GM21529 (cell line): ENCODE measurements around the gene CIB4.

Experiments used
- ATAC-seq: cut with Tn5 transposase; IDR thresholded peaks from one replicate; pipeline ENCODE4 v1.9.1; 2021; ENCODE audit not compliant: unreplicated experiment

CIB4 gene

GRCh38 chr2:26556309-26557243 lies 84.6 kb downstream of the CIB4 start:
- no peak for ATAC-seq

DNA sequence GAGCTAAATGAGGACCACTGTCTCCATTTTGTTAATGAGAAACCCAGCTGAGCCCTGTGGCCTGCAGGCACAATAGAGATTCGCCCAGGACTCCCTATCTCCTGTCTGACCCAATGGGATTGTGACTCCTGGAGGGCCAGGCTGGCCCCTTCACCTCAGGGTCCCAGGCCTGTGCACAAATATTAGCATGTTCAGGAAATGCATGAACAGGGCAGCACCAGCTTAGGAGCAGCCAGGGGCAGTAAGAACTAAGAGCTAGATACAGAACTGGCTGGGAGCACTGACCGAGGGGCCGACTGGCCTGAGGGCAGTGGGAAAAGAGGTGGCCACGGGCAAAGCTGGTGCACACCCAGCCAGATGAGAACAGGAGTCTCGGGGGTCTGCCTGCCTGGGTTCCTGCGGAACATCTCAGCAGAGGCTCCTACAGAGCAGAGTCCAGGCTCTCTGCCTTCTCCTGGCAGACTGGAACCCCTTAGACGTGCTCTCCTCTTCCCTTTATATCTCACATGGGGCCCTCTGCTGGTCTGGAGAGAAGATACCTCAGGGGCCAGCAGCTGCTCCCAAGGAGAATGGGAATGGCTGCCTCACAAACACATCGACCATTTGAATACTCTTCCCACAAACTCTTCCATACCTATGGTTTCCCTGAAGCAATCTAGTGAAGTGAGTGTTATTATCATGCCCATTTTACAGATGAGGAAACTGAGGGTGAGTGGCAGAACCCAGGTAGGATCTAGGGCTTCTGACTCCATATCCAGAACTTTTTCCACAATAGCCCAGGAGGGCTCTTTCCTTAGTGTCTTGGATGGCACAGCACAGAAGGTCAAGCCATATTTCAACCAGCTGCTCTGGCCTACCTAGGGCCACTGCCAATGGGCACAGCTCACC lies 85.7 kb downstream of the CIB4 start:
- no peak for ATAC-seq

DNA sequence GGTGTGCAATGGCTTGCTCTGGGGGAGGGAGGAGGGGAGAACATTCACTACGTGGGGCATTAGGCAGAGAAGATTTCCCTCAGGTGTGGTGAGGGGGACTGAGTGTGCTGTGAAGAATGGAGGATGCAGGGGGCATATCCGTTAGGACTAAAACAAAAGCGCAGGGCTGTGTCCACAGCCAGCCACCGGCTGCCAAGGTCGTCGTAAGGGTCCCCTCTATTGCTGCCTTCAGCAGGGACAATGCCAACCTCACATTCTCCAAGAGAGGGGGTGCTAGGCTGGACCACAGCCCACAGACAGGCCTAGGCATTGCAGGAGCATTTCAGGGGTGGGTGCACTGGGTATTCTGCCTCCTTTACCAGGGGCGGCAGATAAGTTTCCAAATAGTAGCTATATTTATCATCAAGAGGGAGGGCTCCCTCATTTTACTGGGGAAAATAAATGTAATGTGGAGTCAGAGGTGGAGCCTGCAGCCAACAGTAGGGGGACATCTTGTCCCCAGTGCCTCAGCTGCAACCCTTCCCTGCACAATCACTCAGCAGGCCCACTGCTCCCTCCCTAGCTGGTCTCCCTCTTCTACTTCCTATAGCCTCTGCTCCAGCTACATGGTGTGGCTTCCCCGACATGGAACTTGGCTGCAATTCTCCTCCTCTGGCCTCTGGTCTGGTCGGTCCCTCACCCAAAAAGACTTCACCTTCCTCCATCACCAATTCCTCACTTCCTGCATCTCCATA lies 88.4 kb downstream of the CIB4 start:
- no peak for ATAC-seq

- ATAC-seq: no peak
Measured at GRCh38 chr2:26550276-26551015, 90.7 kb downstream of the CIB4 start.

DNA sequence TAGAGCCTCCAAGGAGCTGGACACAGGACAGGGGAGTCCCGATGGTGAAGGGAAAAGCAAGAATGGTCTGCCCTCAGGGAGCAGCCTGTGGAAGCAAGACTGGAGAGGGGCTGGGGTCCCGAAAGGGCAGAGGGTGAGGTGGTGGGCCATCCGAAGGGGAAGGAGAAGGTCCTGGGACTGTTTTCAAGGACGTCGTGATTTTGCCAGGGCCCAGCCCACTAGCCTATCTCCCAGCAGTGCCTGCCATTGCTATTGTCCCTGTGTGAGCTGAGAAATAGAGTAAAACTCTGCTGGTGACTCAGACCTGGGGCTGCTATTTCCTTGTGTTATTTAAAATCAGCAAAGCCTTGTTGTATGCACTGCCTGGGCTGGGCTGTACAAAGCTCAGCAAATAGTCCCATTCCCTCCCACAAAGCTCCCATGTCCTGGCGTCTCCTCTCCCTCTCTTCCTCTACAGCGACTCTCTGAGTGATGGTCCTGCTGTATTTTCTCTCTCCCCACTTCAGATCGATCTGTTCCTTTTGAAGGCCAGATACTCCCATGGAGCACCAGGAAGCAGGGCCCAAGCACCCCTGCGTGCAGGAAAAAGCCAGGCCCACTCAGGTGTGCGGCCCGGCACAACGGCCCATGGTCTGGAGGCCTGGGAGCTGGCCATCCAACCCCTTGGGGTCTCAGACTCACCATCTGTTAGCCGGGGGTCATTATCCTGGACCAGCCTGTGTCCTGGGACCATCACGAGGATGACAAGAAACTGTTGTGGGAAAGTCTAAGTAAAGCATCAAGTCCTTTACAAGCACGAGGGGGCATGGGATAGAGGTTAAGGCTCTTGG lies 98.3 kb downstream of the CIB4 start:
- ATAC-seq: no peak

DNA sequence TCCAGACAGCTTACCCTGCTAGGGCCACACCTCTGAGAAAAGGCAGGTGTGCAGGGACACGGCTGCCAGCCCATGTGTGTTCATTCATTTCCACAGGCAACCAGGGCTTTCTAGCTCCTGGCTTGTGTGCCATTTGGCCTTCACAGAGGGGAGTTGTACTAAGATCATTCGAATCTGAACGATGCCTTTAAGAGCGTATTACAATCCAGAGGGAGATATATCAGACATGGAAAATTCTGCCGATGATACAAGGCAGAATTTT lies 99.0 kb downstream of the CIB4 start:
- ATAC-seq: no peak

DNA sequence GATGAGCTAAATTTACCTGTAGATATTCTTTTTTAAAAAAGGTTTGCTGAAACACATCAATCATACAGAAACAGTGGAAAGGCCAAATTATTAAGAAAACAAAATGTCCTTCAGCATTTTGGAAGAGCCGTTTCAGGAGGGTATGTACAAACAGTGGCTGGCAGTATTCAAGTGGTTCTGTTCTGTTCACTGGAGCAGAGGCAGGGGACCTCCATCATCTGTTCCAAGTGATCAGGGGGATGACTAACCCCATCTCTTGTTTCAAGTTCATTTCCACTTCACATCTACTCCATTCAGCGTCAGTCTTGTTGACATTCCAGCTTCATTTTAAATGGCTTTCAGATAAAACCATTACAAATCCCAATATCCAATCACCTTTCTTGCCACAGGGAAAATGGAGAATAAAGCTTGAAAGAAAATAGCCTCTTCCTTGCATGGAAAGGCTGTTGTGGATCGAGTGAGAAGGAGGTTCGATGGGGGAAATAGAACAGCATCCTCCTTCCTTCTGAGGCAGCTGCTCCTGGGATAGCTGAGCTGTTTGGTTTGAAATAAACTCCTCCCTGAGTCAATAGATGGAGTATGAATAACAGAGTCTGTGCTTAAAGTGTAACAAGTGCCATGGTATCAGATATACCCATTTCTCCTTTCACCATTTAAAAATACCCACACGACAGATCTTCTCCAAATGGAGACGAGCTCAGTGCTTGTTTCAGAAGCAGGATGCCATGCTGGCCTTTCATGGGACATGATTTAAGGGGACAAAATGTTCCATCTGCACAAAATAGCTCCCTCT lies 99.6 kb downstream of the CIB4 start:
- no peak for ATAC-seq

GRCh38 chr2:26540961-26541360 lies 100.2 kb downstream of the CIB4 start:
- ATAC-seq: no peak

GRCh38 chr2:26540306-26540705 lies 100.9 kb downstream of the CIB4 start:
- ATAC-seq: no peak

- no peak for ATAC-seq
Measured at GRCh38 chr2:26537826-26538475, 103.2 kb downstream of the CIB4 start.

GRCh38 chr2:26537069-26537825 lies 103.9 kb downstream of the CIB4 start:
- ATAC-seq: no peak

DNA sequence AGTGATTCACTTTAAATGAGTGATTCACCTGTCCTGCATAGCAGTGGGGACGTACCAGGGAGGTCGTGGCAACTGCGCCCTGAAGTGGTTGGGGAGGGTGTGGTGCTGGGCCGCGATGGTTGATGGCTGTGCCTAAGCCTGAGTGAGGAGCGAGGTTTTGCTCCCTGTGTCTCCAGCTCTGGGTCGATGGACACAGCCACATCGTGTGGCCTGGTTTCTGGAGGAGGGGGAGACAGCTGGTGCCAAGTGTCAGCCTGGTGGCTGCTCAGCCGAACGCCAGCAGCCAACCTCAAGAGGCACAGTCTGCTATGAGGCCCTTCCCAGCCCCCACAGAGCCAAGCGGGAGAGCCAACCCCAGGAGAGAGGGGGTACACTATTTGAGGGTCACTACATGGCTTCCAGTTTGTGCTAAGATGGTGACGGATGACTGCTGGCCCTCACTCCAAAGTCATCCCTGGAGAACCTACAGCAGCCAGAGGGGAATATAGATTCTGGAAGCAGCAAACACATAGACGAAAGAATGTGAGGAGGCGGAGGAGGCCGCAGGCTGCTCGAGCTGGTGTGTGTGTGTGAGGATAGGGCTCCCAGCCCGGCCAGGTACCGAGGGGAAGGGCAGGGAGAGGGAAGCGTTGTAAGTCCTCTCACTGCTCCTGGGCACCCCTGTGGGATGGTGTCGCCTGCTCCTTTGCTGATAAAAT lies 104.6 kb downstream of the CIB4 start:
- ATAC-seq: no peak

- no peak for ATAC-seq
Measured at GRCh38 chr2:26535663-26536275, 105.4 kb downstream of the CIB4 start.

GRCh38 chr2:26534865-26535662 lies 106.1 kb downstream of the CIB4 start:
- no peak for ATAC-seq

- no peak for ATAC-seq
Measured at GRCh38 chr2:26534098-26534864, 106.9 kb downstream of the CIB4 start.
